IPS DF 4.7 (cell line): Measurements from ENCODE around the gene PNKD.

Experiments
- DNase-seq: peaks from one replicate; pipeline ENCODE4 v3.0.0-alpha.2; 2013; ENCODE audit warnings: low spot score; ENCODE audit errors: extremely low read depth

The PNKD gene

GRCh38 chr2:218340656-218341055, 70.3 kb downstream of the PNKD start:
- DNase-seq: no peak

GRCh38 chr2:218341381-218341780, 71.1 kb downstream of the PNKD start:
- no peak for DNase-seq

GRCh38 chr2:218342837-218343236, 72.5 kb downstream of the PNKD start:
- DNase-seq: no peak

GRCh38 chr2:218343591-218343990, 73.3 kb downstream of the PNKD start:
- DNase-seq: no peak

GRCh38 chr2:218344090-218344754, 73.9 kb downstream of the PNKD start:
- no peak for DNase-seq

GRCh38 chr2:218344755-218345417, 74.6 kb downstream of the PNKD start:
- DNase-seq: no peak

GRCh38 chr2:218345491-218346236, 75.3 kb downstream of the PNKD start:
- DNase-seq: no peak

GRCh38 chr2:218347172-218347571, 76.9 kb downstream of the PNKD start:
- no peak for DNase-seq

- DNase-seq: no peak
These were observed 83.7 kb downstream of the PNKD start for GRCh38 chr2:218354045-218354444.

- no peak for DNase-seq
These were observed 84.6 kb downstream of the PNKD start for GRCh38 chr2:218354850-218355443.

GRCh38 chr2:218357236-218358177, 87.2 kb downstream of the PNKD start:
- DNase-seq: no peak

- DNase-seq: no peak
These were observed 90.1 kb downstream of the PNKD start for GRCh38 chr2:218360453-218360852.

- DNase-seq: no peak
These were observed 92.3 kb downstream of the PNKD start for GRCh38 chr2:218362606-218363005.

- DNase-seq: no peak
These were observed 93.4 kb downstream of the PNKD start for GRCh38 chr2:218363736-218364135.

- no peak for DNase-seq
These were observed 93.9 kb downstream of the PNKD start for GRCh38 chr2:218364196-218364595.

- no peak for DNase-seq
These were observed 96.5 kb downstream of the PNKD start for GRCh38 chr2:218366621-218367414.

- DNase-seq: no peak
These were observed 97.3 kb downstream of the PNKD start for GRCh38 chr2:218367415-218368149.

GRCh38 chr2:218368150-218368528, 97.8 kb downstream of the PNKD start:
- no peak for DNase-seq

GRCh38 chr2:218368621-218369153, 98.4 kb downstream of the PNKD start:
- DNase-seq: no peak
